Measurements from ENCODE around the gene ZNF320.
"Not testable (repeated sequence)": the region's sequence is repeated elsewhere in the genome, so short reads cannot be mapped to it uniquely, and the experiment has no call there.

The ZNF320 gene

DNA sequence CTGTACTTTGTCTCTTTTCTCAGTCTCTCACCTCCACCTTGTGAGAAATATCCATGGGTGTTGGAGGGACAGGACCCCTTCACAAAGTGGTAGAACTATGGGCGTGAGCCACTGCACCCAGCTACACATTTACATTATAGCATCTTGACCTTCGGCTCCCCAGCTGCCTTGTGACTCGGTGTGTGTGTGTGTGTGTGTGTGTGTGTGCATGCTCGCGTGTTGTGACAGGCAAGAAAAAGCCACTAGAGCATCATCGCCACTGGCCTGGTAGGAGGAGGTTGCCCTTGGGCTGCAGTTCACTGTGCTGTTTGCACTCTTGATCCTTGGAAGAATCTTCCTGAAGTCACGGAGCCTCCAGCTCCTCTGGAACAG is 39.5 kb upstream of the ZNF320 start:
- Histone ChIP-seq H3K36me3 (ENCODE audit: control insufficient read depth, insufficient read depth, low read length) (peaks cover 5% of the 10 kb centered on the region), H3K27me3 (replicated peaks; ENCODE audit: control insufficient read depth, insufficient read depth, low read length) (no peaks in the 10 kb centered on the region), H3K4me3 (replicated peaks; ENCODE audit: low read depth, low read length) (no peak overlapping the region)
- TF ChIP-seq, protein P1, sequence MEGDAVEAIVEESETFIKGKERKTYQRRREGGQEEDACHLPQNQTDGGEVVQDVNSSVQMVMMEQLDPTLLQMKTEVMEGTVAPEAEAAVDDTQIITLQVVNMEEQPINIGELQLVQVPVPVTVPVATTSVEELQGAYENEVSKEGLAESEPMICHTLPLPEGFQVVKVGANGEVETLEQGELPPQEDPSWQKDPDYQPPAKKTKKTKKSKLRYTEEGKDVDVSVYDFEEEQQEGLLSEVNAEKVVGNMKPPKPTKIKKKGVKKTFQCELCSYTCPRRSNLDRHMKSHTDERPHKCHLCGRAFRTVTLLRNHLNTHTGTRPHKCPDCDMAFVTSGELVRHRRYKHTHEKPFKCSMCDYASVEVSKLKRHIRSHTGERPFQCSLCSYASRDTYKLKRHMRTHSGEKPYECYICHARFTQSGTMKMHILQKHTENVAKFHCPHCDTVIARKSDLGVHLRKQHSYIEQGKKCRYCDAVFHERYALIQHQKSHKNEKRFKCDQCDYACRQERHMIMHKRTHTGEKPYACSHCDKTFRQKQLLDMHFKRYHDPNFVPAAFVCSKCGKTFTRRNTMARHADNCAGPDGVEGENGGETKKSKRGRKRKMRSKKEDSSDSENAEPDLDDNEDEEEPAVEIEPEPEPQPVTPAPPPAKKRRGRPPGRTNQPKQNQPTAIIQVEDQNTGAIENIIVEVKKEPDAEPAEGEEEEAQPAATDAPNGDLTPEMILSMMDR (IDR thresholded peaks at IDR 0.05; ENCODE audit: insufficient read depth, low read length, poor library complexity, severe bottlenecking) = no peak
- DNase-seq (ENCODE audit: extremely low read depth, insufficient read length) = no peak

DNA sequence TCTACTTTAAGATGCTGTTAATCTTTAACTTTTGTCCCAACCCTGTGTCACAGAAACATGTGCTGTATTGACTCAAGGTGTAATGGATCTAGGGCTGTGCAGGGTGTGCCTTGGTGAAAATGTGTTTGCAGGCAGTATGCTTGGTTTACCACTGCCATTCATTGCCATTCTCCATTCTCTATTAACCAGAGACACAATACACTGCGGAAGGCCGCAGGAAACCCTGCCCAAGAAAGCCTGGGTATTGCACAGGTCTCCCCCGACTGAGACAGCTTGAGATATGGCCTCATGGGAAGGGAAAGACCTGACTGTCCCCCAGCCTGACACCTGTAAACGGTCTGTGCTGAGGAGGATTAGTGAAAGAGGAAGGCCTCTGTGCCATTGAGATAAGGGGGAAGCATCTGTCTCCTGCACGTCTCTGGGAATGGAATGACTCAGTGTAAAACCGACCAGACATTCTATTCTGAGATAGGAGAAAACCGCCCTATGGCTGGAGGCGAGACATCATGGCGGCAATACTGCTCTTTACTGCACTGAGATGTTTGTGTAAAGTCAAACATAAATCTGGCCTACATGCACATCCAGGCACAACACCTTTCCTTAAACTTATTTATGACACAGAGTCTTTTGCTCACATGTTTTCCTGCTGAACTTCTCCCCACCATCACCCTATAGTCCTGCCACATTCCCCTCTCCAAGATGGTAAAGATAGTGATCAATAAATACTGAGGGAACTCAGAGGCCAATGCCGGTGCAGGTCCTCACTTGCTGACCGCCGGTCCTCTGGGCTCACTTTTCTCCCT is 38.9 kb upstream of the ZNF320 start:
- Histone ChIP-seq H3K36me3 (ENCODE audit: control insufficient read depth, insufficient read depth, low read length) (peaks cover 5% of the 10 kb centered on the region), H3K4me3 (replicated peaks; ENCODE audit: low read depth, low read length) (no peak overlapping the region), H3K27me3 (replicated peaks; ENCODE audit: control insufficient read depth, insufficient read depth, low read length) (no peaks in the 10 kb centered on the region)
- TF ChIP-seq, protein P1 (IDR thresholded peaks at IDR 0.05; ENCODE audit: insufficient read depth, low read length, poor library complexity, severe bottlenecking) = no peak
- DNase-seq (ENCODE audit: extremely low read depth, insufficient read length) = no peak

DNA sequence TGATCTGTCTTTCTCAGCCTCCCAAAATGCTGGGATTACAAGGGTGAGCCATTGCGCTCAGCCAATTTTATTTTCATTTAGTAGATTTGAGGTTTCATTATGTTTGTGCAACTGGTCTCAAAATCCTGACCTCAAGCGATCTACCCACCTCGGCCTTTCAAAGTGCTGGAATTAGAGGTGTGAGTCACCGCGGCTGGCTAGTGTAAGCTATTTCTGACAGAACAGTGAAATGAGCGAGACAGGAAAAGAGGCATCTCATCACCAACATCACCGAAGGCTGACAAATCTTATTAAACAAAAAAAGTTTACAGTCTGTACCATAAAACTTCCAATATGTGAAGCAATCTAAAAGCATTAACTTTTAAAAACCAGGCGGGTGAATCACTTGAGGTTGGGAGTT is 38.0 kb upstream of the ZNF320 start:
- peaks cover 5% of the 10 kb centered on the region for H3K36me3 ChIP-seq (ENCODE audit: control insufficient read depth, insufficient read depth, low read length)
- no peak overlapping the region for H3K4me3 ChIP-seq (replicated peaks; ENCODE audit: low read depth, low read length)
- H3K27me3 ChIP-seq (replicated peaks; ENCODE audit: control insufficient read depth, insufficient read depth, low read length) = no peaks in the 10 kb centered on the region
- no peak for DNase-seq (ENCODE audit: extremely low read depth, insufficient read length)
- TF ChIP-seq, protein P1 (IDR thresholded peaks at IDR 0.05; ENCODE audit: insufficient read depth, low read length, poor library complexity, severe bottlenecking) = no peak

DNA sequence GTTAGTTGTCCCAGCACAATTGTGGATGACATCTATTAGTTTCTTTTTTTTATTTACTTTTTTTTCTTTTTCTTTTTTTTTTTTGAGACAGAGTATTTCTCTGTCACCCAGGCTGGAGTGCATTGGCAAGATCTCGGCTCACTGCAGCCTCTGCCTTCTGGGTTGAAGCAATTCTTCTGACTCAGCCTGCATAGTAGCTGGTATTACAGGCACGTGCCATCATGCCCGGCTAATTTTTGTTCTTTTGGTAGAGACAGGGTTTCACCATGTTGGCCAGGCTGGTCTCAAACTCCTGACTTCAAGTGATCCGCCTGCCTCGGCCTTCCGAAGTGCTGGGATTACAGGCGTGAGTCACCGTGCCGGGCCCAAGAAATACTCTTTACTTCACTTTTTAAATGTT is 27.2 kb upstream of the ZNF320 start:
- H3K4me3 ChIP-seq (replicated peaks; ENCODE audit: low read depth, low read length); H3K27me3 ChIP-seq (replicated peaks; ENCODE audit: control insufficient read depth, insufficient read depth, low read length); H3K36me3 ChIP-seq (ENCODE audit: control insufficient read depth, insufficient read depth, low read length); DNase-seq (ENCODE audit: extremely low read depth, insufficient read length): not testable (repeated sequence)

DNA sequence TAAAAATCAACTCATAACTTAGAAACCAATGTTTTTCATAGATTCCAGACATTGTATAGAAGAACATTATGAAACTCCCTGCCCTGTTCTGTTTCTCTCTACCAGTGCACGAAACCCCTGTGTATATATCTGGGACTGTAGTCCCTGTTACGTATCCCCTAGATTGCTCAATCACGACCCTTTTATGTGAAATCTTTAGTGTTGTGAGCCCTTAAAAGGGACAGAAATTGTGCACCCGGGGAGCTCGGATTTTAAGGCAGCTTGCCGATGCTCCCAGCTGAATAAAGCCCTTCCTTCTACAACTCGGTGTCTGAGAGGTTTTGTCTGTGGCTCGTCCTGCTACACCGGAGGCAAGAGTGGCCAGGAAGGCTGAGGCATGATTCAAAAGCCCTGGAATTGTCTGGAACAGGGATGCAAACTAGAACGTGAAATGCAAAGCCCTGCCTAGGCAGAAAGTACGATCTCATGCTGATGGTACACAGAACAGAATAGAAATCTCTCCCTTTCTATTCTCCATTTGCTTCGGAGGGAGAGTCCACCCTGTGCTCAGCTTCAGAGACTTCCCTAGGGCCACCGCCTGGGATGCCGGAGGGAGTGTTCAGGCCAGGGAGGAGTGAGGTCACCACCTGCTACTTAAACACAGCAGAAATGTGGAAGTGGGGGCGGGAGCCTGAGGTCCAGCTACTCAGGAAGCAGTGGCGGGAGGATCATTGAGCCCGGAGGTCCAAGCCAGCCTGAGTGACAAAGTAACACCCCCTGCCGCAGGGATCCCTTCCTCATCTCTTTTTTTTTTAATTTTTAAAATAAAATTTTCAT is 26.6 kb upstream of the ZNF320 start:
- TF ChIP-seq, protein P1 (IDR thresholded peaks at IDR 0.05; ENCODE audit: insufficient read depth, low read length, poor library complexity, severe bottlenecking) = no peak
- Histone ChIP-seq H3K4me3 (replicated peaks; ENCODE audit: low read depth, low read length) (peak overlapping the region; percentile 56), H3K36me3 (ENCODE audit: control insufficient read depth, insufficient read depth, low read length) (no peaks in the 10 kb centered on the region; the same call in 1 of the 2 replicates), H3K27me3 (replicated peaks; ENCODE audit: control insufficient read depth, insufficient read depth, low read length) (no peaks in the 10 kb centered on the region)
- no peak for DNase-seq (ENCODE audit: extremely low read depth, insufficient read length)
